ENCODE data around the gene PEDS1.

DNA sequence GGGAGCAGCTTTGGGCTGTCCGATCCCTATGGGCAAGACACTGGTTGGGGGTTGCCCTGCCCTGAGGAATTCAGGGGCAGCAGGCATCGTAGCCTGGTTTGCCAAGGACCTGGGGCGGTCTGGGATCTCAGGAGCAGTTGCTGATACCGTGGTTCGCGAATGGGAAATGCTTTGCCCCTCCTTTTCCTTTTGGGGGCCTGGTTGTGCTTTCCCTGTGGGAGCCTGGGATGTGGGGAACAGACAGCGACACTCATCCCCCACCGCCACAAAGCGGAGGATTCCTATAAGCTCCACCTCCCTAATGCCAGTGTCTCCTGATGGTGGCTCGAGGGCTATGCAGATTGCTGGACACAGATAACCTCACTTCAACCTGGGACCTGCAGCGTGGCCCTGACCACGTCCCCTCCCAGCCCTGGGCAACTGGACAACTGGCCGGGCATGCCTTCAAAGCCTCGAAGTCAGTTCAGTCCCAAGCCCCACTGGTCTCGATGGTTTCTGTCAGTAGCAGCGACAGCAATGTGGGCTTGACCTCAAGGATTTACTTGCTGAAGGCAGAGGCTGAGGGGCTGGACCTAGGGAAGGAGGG lies 40.4 kb upstream of the PEDS1 start:
- TF ChIP-seq EZH2 (IDR thresholded peaks at IDR 0.05) (no peak), CTCF (IDR thresholded peaks at IDR 0.05) (no peak)
